HG02678 (cell line): ENCODE measurements around the gene FNIP2.
"Not testable (repeated sequence)": the region's sequence is repeated elsewhere in the genome, so short reads cannot be mapped to it uniquely, and the experiment has no call there.

Experiments used
- ATAC-seq: cut with Tn5 transposase; IDR thresholded peaks from one replicate; pipeline ENCODE4 v1.9.1; 2021; ENCODE audit warnings: mild to moderate bottlenecking, moderate library complexity; ENCODE audit not compliant: unreplicated experiment

The FNIP2 gene

DNA sequence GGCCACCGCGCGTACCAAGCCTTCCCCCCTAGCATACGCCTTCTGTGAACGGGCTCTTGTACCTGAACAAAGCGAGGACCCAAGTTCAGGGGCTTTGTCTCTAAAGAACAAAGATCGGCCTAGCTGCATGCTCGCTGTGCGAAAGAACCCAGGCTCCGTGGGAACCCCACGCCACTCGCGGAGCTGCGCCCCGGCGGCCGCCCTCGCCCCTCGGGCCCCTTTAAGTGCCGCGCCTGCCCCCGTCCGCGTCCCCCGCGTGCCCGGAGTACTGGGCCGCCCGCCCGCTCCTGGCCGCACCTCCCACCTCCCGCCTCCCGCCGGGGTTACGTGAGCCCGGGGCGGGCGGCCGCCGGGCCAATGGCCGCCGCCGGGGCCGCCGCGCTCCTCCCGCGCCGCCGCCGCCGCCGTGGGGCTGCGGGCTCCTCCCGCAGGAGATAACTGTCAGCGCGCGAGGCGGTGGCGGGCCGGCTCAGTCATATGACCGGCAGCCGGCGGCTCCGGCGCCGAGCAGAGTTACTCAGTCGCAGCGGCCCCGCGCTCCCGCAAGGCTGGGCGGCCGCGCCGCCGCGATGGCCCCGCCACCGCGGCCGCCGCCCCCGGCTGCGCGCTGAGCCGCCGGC is at the start of gene FNIP2:
Gene FNIP2 (plus strand): TSS at position 472 of the 620 bp plus-strand sequence. CDS start 187 bp downstream, outside the sequence.
- ATAC-seq: peak; percentile 88

DNA sequence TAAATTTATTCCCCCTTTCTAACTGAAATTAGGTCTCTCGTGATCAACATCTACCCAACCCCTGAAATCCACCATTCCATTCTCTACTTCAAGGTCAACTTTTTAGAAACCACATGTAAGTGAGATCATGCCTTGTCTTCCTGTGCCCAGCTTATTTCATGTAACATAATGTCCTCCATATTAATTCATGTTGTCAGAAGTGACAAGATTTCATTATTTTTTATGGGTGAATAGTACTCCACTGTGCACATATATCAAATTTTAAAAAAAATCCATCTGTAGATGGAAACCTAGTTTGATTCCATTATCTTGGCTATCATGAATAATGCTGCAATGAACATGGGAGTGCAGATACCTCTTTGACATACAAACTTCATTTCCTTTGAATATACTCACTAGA is 47.1 kb upstream of the FNIP2 start:
- no peak for ATAC-seq

DNA sequence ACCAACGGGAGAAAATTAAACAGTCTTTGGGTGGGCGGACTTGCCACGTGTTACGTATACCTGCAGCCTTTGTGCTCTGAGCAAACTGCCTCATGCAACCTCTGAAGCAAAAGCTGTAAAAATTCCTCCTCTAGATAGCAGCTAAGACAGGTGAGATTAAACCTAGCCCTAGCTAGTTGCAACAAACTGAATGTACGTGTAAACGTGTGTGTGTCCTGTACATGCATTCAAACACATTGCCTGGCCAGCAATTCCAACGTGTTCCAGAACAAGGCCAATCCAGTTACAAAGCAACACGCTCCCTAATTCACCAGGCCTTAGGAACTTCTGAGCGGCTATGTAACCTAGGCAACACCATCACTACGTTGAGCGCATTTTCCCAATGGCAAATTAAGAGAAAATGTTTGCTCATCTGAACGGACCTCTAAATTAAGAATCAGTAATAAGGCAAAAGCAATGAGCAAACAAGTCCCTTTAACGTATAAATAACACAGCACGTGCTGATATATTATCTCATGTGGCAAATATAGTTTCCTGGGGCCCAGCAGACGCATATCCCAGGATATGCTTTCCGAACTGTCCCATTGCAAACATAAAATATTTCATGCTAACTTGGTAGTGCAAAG is 46.4 kb upstream of the FNIP2 start:
- ATAC-seq: peak; percentile 6

DNA sequence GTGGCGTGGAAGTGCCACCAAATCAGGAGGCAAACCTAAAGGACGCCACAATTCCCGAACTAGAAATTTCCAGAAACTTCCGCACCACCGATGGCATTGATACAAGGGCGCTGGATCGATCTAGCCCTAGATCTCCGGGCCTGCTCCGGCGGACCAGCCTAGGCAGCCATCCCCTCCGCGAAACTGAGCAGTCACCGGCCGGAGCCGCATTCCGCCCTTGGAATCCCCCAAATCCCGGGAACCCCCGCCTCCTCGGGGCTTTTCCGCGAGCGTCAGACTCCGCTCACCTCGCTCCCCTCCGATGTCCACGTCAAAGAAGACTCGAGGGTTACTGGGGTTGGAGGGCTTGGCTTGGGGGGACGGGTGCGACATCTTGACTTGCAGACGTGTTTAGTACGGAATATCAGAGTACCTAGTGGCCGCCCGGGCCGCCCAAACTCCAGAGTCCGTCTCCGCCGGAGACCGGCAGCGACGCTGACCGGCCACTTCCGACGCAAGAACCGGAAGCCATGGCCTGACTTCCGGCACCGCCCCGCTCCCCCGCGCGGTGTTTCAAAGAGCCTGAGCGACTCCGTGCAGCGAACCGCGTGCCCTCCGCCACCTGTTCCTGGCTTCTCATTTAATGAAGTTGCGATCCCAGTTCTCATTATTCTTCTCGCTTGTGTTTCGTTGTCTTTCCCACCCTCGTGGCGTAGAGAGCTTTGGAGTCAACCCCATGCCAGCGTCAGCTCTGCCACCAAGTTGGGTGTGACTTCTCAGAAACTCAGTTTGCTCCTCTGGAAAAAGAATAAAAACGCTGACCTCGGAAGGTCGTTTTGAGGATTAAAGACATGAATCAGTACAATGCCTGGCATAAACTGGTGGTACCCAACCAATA is 45.7 kb upstream of the FNIP2 start, which contains the start of gene PPID:
Gene PPID (minus strand): TSS at position 480 of the 877 bp plus-strand sequence. CDS start 108 bp downstream, at position 372.
- ATAC-seq: peak; percentile 98

DNA sequence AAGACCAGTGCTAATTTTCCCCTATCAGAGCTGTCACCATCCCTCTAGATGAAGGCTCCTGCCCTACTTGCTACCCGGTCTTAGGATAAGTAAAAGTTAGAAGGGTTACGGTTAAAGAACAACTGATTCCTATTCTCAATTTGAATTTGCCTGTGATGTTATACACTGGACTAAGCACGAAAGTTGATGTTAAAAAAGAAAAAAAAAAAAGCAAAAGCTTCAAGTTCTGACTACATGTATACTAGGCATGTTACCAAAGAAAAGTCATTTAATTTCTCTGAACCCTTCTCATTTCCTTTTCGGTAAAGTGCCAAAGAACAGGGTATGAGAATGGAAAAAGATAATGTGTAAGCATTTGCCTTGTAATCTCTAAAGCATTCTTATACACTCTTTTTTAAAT is 44.2 kb upstream of the FNIP2 start:
- no peak for ATAC-seq

DNA sequence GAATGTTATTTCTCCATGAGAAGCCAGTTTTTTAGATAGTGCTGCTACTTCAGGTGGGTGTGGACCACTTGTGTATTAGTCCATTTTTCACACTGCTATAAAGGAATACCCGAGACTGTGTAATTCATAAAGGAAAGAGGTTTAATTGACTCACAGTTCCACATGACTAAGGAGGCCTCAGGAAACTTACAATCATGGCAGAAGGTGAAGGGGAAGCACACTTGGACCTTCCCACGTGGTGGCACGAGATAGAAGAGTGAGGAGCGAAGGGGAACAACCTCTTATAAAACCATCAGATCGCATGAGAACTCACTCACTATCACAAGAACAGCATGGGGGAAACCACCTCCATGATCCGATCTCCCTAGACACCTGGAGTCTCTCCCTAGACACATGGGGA is 42.2 kb upstream of the FNIP2 start:
- ATAC-seq: no peak

DNA sequence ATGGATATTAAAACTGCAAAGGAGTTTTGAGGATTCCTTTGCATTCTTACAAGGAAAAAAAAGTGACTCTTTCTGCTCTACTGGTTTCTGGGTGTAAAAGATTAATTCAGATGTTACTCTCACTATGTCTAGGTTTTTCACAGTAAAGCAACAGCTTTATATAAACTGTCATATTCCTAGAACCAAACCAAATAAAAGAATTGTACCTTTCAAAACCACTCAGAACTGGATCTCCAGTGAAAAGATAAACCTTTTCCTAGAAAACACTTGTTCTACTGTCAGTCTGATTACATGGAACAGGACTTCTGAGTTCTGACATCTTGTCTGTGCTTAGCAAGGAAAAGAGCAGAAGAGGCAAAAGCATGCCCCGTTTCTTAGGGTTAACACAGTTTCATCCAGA is 40.6 kb upstream of the FNIP2 start:
- no peak for ATAC-seq

DNA sequence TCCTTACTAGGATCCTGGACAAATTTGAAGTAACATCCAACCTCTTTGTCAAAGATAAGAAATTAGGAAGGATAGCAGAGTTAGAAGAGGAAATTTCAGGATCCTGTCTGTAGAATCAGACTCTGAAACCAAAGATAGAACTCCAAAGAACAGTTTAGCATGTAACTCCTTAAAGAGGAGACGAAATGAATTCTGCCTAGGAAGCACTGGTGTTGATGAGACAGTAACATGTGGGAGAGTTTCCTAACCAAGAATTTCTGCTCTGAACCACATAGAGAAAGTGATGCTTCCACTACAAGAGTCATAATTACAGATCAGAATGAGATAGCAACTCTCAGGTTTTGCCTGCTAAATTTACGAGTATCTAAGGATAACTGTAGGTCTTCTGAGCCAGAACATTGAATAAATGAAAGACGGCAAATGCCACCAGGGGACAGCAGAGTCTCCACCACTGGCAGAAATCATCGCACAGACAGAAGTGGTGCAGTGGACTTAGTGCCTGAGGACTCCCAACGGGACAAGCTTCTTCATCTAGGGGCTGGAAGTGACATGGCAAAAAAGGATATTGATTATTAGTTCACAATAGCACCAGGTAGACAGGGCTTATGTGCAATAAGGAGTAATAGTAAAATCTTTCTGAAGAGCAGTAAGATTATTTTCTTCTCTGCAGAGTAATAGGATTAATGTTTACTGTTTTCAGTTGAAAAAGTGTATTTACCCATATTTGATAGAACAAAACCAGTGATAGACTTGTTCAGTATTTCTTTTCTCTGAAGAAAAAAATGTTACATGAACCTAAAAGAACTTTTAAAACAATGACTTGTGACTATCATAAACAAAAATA is 38.9 kb upstream of the FNIP2 start:
- peak; percentile 90 for ATAC-seq

DNA sequence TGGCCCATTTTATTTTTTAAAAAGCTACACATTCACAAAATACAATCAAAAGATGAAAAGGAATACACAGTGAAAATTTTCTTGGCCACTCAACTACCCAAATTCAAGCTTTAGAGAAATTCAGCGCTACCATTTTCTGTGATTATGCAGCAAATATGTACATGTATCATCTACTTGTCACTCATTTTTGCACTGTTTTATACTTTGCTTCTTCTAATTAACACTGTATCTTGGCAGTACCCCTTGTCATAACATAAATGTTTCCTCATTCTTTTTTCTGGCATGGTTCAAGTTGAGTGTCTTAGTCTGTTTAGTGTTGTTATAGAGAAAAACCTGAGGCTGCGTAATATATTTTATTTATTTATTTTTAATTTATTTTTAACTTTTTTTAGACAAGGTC is 30.0 kb upstream of the FNIP2 start:
- ATAC-seq: no peak

DNA sequence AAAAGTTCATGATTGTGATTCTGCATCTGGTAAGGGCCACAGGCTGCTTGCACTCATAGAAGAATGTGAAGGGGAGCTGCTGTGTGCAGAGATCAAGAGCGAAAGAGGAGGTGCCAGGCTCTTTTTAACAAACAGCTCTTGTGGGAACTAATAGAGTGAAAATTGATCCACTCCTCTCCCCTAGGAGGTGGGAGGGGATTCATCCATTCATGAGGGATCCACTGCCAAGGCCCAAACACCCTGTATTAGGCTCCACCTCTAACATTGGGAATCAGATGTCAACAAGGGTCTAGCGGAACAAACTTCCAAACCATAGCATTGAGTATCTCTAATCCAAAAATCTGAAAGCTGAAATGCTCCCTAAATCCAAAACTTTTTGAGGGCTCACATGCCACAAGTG is 29.2 kb upstream of the FNIP2 start:
- no peak for ATAC-seq

DNA sequence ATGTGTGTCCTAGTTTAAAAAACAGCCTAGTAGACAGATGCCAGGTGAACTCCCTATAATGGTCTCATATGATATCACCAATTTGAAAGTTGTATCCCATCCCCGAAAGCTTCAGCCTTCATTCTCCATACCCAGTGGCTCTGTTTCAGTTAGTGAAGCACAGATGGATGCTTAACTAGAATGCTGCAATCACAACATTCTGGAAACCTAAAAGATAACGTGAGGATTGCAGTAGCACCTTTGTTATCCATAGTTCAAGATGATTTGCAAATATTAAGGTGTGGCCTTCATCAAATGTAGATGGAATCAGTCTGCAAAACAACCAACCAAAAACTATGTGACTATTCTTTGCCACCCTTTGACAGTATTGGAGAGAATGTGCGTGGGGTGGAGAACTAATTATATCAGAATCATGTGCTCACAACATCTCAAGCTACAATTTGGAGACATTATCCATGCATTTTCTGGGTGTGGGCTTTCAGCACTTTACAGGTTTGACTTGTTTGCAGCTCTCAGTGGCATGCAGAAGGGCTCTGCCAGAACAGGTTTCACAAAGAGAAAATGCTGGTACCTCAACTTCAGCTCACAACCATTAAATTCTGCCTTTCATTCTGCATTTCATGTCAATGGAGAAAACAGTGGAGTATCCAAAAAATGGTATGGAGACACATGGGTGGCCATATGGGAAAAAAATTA is 27.4 kb upstream of the FNIP2 start:
- ATAC-seq: no peak

DNA sequence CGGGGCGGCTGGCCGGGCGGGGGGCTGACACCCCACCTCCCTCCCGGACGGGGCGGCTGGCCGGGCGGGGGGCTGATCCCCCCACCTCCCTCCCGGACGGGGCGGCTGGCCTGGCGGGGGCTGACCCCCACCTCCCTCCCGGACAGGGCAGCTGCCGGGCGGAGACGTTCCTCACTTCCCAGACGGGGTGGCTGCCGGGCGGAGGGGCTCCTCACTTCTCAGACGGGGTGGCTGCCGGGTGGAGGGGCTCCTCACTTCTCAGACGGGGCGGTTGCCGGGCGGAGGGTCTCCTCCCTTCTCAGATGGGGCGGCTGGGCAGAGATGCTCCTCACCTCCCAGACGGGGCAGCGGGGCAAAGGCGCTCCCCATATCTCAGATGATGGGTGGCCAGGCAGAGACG is 22.3 kb upstream of the FNIP2 start:
- ATAC-seq: not testable (repeated sequence)

DNA sequence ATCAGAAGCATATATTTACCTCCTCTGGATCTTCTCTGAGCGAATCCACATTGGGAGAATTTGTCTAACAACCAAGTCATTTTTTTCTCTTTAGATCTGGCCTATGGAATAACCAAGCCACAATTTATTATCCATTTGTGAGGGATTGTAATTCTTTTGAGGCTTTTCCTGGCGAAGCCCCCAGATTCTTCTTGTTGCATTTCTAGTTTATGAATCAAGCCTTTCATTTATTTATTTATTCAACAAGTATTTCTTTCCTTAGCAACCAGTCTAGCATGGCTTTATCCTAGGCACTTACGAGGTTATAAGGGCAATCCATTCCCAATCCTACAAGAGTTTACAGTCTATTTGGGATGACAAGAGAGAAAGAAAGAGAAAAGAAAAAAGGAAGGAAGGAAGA is 18.4 kb upstream of the FNIP2 start:
- no peak for ATAC-seq

DNA sequence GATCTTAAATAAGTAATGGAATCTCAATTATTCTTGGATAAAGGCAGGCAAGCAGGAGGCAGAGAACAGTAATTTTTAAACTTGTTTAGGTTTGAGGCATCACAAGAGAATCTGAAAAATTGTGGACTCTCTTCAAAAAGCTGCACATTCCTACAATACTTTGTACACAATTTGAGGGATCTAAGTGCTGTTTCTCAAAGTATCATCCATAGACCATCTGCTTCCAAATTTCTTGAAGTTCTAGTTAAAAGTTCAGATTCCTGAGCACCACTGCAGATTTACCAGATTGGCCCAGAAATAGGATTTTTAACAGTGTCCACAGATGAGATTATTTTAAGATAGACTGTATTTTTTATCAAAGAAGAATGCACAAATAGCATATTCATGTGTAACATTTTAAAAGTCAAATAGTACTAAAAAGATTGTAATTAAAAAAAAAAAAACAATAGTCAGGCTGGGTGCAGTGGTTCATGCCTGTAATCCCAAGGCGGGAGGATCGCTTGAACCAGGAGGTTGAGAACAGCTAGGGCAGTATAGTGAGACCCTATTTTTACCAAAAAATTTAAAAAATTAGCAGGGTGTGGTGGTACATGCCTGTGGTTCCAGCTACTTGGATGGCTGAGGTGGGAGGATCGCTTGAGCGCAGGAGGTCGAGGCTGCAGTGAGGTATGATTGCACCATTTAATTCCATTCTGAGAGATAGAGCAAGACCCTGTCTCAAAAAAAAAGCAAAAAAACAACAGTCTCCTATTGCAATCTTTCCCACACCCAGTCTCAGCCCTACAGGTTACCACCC is 14.2 kb upstream of the FNIP2 start:
- ATAC-seq: no peak

DNA sequence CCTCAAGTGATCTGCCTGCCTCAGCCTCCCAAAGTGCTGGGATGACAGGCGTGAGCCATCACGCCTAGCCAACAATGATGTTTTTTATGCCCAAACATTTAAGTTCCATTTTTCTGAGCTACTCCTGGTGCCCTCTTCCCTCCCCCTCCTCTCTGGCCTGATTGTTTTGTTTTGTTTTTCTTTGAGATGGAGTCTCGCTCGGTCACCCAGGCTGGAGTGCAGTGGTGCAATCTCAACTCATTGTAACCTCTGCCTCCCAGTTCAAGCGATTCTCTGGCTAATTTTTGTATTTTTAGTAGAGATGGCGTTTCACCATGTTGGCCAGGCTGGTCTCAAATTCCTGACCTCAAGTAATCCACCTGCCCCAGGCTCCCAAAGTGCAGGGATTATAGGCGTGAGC is 13.0 kb upstream of the FNIP2 start:
- not testable (repeated sequence) for ATAC-seq

DNA sequence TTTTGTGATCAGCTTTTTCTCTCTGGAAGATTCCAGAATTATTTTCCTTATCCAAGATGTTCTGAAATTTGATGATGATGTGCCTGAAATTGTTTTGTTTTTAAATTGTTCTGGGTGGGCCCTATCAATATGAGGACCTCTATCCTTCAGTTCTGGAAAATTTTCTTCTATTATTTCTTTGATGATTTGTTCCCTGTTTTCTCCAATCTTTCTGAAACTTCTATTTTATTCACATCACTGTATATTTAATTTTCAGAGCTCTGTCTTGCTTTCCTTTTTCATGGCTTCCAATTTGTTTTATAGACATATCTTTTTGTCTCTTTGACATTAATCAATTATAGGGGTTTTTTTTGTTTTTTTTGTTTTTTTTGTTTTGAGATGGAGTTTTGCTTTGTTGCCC is 12.2 kb upstream of the FNIP2 start:
- no peak for ATAC-seq

DNA sequence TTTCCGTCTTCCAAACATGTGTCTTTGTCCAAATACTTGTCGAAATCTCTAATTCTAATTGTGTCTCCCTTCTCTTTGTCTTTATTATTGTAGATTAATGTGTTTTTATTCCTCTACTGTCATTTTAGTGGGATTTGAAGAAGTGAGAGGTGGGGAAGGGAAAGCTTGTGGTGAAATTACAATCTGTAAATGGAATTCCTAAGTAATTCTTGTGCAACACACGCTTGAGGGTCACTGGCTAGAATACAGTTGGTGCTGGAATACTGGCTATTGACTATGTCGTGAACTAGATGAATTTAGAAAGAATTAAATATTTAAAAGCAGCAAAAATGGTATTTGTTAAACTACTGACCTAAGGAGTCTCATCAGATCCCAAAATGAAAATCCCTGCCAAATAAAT is 10.7 kb upstream of the FNIP2 start:
- no peak for ATAC-seq

DNA sequence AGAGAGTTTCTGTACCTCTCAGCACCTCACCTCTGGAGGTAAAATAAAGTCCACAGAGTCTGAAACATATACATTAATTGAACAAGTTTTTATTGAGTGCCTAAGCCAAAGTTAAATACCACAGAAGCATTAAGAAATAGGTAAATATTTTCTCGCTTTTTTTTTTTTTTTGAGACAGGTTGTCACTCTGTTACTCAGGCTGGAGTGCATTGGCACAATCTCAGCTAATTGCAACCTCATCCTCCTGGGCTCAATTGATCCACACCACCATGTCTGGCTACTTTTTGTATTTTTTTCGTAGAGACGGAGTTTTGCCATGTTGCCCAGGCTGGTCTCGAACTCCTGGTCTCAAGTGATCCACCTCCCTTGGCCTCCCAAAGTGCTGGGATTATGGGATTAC is 10.1 kb upstream of the FNIP2 start:
- ATAC-seq: no peak

DNA sequence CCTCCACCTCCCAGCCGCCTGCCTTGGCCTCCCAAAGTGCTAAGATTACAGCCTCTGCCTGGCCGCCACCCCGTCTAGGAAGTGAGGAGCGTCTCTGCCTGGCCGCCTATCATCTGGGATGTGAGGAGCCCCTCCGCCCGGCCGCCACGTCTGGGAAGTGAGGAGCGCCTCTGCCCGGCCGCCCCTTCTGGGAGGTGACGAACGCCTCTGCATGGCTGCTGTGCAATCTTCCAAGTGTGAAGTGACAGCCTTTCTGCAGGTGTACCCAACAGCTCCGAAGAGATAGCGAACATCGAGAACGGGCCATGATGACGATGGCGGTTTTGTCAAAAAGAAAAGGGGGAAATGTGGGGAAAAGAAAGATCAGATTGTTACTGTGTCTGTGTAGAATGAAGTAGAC is 9.3 kb upstream of the FNIP2 start:
- not testable (repeated sequence) for ATAC-seq

DNA sequence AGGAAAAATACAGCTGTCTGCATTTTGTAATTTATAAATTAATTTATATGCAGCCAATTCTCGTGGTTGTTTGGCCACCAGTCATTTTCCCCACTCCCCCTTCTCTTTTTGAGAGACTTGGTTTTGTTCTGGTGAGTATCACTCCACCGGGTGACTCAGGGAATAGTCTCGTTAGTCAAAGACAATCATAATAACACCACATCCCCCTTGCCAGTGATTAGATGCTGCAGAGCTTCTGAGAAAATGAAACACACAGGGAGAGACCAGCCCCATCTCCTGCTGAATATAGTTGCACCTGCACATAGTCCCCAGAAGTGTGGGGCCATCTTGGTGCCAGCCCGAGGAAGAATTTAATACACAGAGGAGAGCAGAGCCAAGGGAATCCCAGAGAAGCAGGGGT is 8.0 kb upstream of the FNIP2 start:
- no peak for ATAC-seq
